IMR-90 (cell line): ENCODE data around the gene WHRN. TPM values are rescaled to one million over a fixed set of nuclear protein-coding genes. Genes with fewer than 3 reads are reported as not detected.

ENCODE experiments used
- ATAC-seq: fragments of 200-7000 bp; cut with Tn5 transposase; 2 replicates; pipeline ENCODE4 v1.9.1; 2020; ENCODE audit warnings: low read depth, mild to moderate bottlenecking, moderate library complexity
- BruUV-seq: library from RNA; stranded (reverse); fragments of 400-500 nt; replicated peaks from 2 replicates; lab custom pipeline; 2021; lab: Mats Ljungman, UMichigan
- CTCF ChIA-PET: fragments of 300-600 bp; formaldehyde crosslinking; extraction: SDS; loops from one replicate; lab custom pipeline; 2021; ENCODE audit warnings: antibody characterized with exemption; lab: Yijun Ruan, JAX
- POLR2A ChIA-PET: fragments of 300-600 bp; sonication (Branson Sonifier 250); formaldehyde crosslinking; loops from one replicate; lab custom pipeline; 2022; ENCODE audit warnings: antibody characterized with exemption; ENCODE audit not compliant: unreplicated experiment; lab: Charles Lee
- DNase-seq: peaks from one replicate; pipeline ENCODE4 v3.0.0; 2013
- H2AFZ ChIP-seq: replicated peaks from 2 replicates; pipeline ENCODE3; 2013; ENCODE audit warnings: low read length, mild to moderate bottlenecking; ENCODE audit not compliant: poor library complexity
- H2AK5ac ChIP-seq: 2 replicates; pipeline ENCODE4 v1.6.1; 2013; ENCODE audit warnings: low read depth, low read length, inconsistent platforms
- H2AK9ac ChIP-seq: replicated peaks from 2 replicates; pipeline ENCODE3; 2013; ENCODE audit warnings: mild to moderate bottlenecking, low read depth, low read length, moderate library complexity; ENCODE audit not compliant: poor library complexity
- H2BK120ac ChIP-seq: 2 replicates; pipeline ENCODE4 v1.6.1; 2013; ENCODE audit warnings: low read depth, low read length, inconsistent platforms
- H2BK15ac ChIP-seq: 3 replicates; pipeline ENCODE4 v1.6.1; 2013; ENCODE audit warnings: low read depth, low read length, inconsistent platforms
- H2BK20ac ChIP-seq: 2 replicates; pipeline ENCODE4 v1.6.1; 2013; ENCODE audit warnings: low read depth, mild to moderate bottlenecking, inconsistent platforms, low read length, moderate library complexity
- H2BK5ac ChIP-seq: 2 replicates; pipeline ENCODE4 v1.6.1; 2013; ENCODE audit warnings: mild to moderate bottlenecking, low read depth, low read length, inconsistent platforms; ENCODE audit not compliant: poor library complexity, severe bottlenecking
- H3K14ac ChIP-seq: replicated peaks from 2 replicates; pipeline ENCODE4 v1.6.1; 2013; ENCODE audit warnings: low read depth, low read length, inconsistent platforms
- H3K18ac ChIP-seq: 2 replicates; pipeline ENCODE4 v1.6.1; 2013; ENCODE audit warnings: low read depth, low read length, control low read depth
- H3K23ac ChIP-seq: 2 replicates; pipeline ENCODE4 v1.6.1; 2013; ENCODE audit warnings: low read depth, low read length, inconsistent platforms
- H3K27ac ChIP-seq: 2 replicates; pipeline ENCODE4 v1.5.1; 2013; ENCODE audit warnings: mild to moderate bottlenecking, control low read depth, low read length; ENCODE audit not compliant: insufficient read depth
- H3K27me3 ChIP-seq: 2 replicates; pipeline ENCODE4 v1.6.1; 2013; ENCODE audit warnings: low read length; ENCODE audit not compliant: control insufficient read depth, insufficient read depth
- H3K36me3 ChIP-seq: 2 replicates; pipeline ENCODE4 v1.6.1; 2013; ENCODE audit warnings: low read length, mixed read lengths; ENCODE audit not compliant: control insufficient read depth, insufficient read depth
- H3K4ac ChIP-seq: 2 replicates; pipeline ENCODE4 v1.6.1; 2013; ENCODE audit warnings: low read depth, low read length, inconsistent platforms
- H3K4me1 ChIP-seq: 2 replicates; pipeline ENCODE4 v1.6.1; 2013; ENCODE audit warnings: low read length, mixed read lengths; ENCODE audit not compliant: control insufficient read depth, insufficient read depth
- H3K4me2 ChIP-seq: 2 replicates; pipeline ENCODE4 v1.6.1; 2013; ENCODE audit warnings: low read depth, mild to moderate bottlenecking, control low read depth, low read length, moderate library complexity
- H3K4me3 ChIP-seq: 2 replicates; pipeline ENCODE4 v1.5.1; 2013; ENCODE audit warnings: low read depth, mild to moderate bottlenecking, control low read depth, low read length, moderate library complexity; ENCODE audit not compliant: insufficient read depth
- H3K56ac ChIP-seq: 2 replicates; pipeline ENCODE4 v1.6.1; 2013; ENCODE audit warnings: low read length, inconsistent platforms; ENCODE audit not compliant: insufficient read depth; ENCODE audit errors: extremely low read depth
- H3K79me1 ChIP-seq, 2 experiments: 2 replicates each; pipeline ENCODE4 v1.6.1; 2013; ENCODE audit warnings: low read length in 2 of 2, inconsistent platforms in 1 of 2, low read depth in 1 of 2
- H3K9ac ChIP-seq: 2 replicates; pipeline ENCODE4 v1.6.1; 2013; ENCODE audit warnings: low read depth, low read length, control low read depth
- H3K9me1 ChIP-seq: 2 replicates; pipeline ENCODE4 v1.6.1; 2013; ENCODE audit warnings: low read length, inconsistent platforms; ENCODE audit not compliant: insufficient read depth
- H3K9me3 ChIP-seq: 2 replicates; pipeline ENCODE4 v1.6.1; 2013; ENCODE audit warnings: low read length; ENCODE audit not compliant: control insufficient read depth, insufficient read depth
- H4K20me1 ChIP-seq: 2 replicates; pipeline ENCODE4 v1.6.1; 2013; ENCODE audit warnings: low read length, inconsistent platforms; ENCODE audit not compliant: insufficient read depth
- H4K5ac ChIP-seq: 2 replicates; pipeline ENCODE4 v1.6.1; 2013; ENCODE audit warnings: mild to moderate bottlenecking, low read depth, low read length, control low read depth
- H4K8ac ChIP-seq, 2 experiments: 2 replicates each; pipeline ENCODE4 v1.6.1; 2013; ENCODE audit warnings: low read depth in 2 of 2, low read length in 2 of 2, control low read depth in 1 of 2, inconsistent platforms in 1 of 2
- H4K91ac ChIP-seq: 2 replicates; pipeline ENCODE4 v1.6.1; 2013; ENCODE audit warnings: low read depth, low read length, inconsistent platforms; ENCODE audit not compliant: insufficient read depth
- MXI1 ChIP-seq: IDR thresholded peaks from 2 replicates; pipeline ENCODE4 v1.6.1; 2012; ENCODE audit warnings: low read depth, mild to moderate bottlenecking, low read length, moderate library complexity, borderline replicate concordance
- RAD21 ChIP-seq: IDR thresholded peaks from 2 replicates; pipeline ENCODE4 v1.6.1; 2012; ENCODE audit warnings: low read length, improper control_type of control experiment
- RFX5 ChIP-seq: IDR thresholded peaks from 2 replicates; pipeline ENCODE4 v1.8.0; 2012; ENCODE audit warnings: low read depth, mild to moderate bottlenecking, low read length, moderate library complexity
- WGBS, 2 experiments: methylation state at CpG; one replicate each; pipeline versions ENCODE4 v1.1.5 to v1.1.7; 2013; ENCODE audit warnings: missing lambda C conversion rate in 2 of 2; ENCODE audit not compliant: insufficient read length in 1 of 2; ENCODE audit errors: extremely low coverage in 2 of 2; 5-methylcytosine and 5-hydroxymethylcytosine counted together
- dilution Hi-C: fragments of 300-500 bp; cut with HindIII; formaldehyde crosslinking; loops from one replicate; pipeline ENCODE4 v1.14.3; 2018; ENCODE audit warnings: low sequenced_read_pairs; ENCODE audit not compliant: unreplicated experiment
- in situ Hi-C: fragments of 300-500 bp; cut with MboI; formaldehyde crosslinking; loops from 3 replicates; pipeline ENCODE4 v1.14.3; 2019; ENCODE audit warnings: low sequenced_read_pairs, inconsistent platforms, mixed read lengths
- intact Hi-C: fragments of 100-400 bp; cut with micrococcal nuclease; formaldehyde crosslinking; loops from 2 replicates; pipeline ENCODE4 v1.10.0; 2022
- polyA plus RNA-seq, 3 experiments: library from polyadenylated mRNA; depleted of rRNA; stranded (reverse); fragments of >200 nt; gene quantifications; 2 replicates each; pipeline ENCODE4 v1.2.3, GENCODE V29; 2012; ENCODE audit warnings: low replicate concordance in 1 of 3
- total RNA-seq: library from RNA; depleted of rRNA; stranded (reverse); fragments of >200 nt; gene quantifications from 2 replicates; pipeline ENCODE4 v1.2.3, GENCODE V29; 2012

Gene WHRN
- total and polyA plus RNA-seq, 2 of the 4 experiments (the other 2 are of a cell fraction), result 0.18 to 2.6 TPM

DNA sequence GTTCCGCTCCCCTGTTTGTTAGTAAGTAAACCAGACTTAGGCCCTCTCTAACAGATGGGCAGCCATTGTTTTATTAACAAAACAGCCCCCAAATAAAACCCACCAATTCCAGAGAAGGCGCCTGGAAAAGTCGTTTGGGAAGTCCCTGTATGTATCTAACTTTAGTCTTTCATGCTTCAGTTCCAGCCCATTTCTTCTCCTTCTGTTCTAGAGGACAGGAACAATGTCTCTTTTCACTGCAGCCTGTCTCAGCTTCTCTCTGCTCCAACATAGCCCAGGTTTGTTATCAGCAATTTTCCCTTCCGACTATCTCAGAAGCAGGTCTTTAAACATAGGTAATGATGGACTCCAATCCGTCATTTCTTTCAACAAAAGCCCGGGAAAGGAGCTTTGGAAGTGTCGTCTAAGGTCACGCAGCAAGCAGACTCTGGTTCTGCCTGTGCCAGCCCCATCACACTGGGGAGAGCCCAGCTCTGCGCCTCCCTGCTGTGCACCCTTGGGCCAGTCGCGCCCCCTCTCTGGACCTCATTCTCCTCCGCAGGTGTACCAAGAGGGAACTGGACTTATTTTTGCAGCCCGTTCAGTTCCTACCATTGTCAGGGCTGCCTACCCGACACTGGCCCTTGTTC lies 107.9 kb downstream of the WHRN start:
- peak overlapping the region; percentile 96 for H2AFZ ChIP-seq
- dilution Hi-C loops, result no loop called here
- BruUV-seq, result no TSS peak

More for the DNA sequence above, 107.9 kb downstream of the WHRN start:
- TF ChIP-seq RFX5, result no peak
- no peak for TF ChIP-seq RAD21
- TF ChIP-seq MXI1, result no peak
- H4K5ac ChIP-seq, result no peak overlapping the region; the same call in 1 of the 2 replicates
- H3K79me1 ChIP-seq, result peaks cover 3 to 9% of the 10 kb centered on the region in 2 experiments; a peak in 1 of 4 replicates
- H3K27ac ChIP-seq, result peak overlapping the region; percentile 8; the same call in 1 of the 2 replicates
- H3K18ac ChIP-seq, result peak overlapping the region; percentile 27; the same call in 1 of the 2 replicates
- peak overlapping the region; percentile 76 for H3K4me2 ChIP-seq
- ChIA-PET CTCF (interaction anchor here (1.1 to 1.6 kb wide), 2 partner anchors 8 to 20 kb away, joined by 3 to 5 read pairs; no protein-coding TSS in a partner anchor), POLR2A (interaction anchor here (0.6 kb wide), 2 partner anchors 11 to 278 kb away, joined by 3 to 4 read pairs; no protein-coding TSS in a partner anchor)
- peak overlapping the region; percentile 81 for H3K4me3 ChIP-seq
- peak overlapping the region; percentile 20; the same call in 1 of the 3 replicates for H2BK15ac ChIP-seq
- ATAC-seq (peak; percentile 1; the same call in 1 of the 2 replicates), DNase-seq (no peak)
- peak overlapping the region; percentile 83 for H2AK9ac ChIP-seq
- peak overlapping the region; percentile 60 for H4K91ac ChIP-seq
- no peaks in the 10 kb centered on the region for H3K9me3 ChIP-seq
- peak overlapping the region; percentile 69; the same call in 1 of the 2 replicates for H2AK5ac ChIP-seq
- H2BK20ac ChIP-seq, result no peak overlapping the region
- H3K23ac ChIP-seq, result peak overlapping the region; percentile 70
- in situ Hi-C loops, result no loop called here
- H3K9ac ChIP-seq, result peak overlapping the region; percentile 48
- WGBS, 2 experiments, result 14% methylated on average over 4 of the region's 14 CpGs; no CpG with 5 or more reads in 1 of the 2 experiments
- H3K4me1 ChIP-seq, result peaks cover 8% of the 10 kb centered on the region; the same call in 1 of the 2 replicates
- peak overlapping the region; percentile 50 to 67; a peak in 2 of 4 replicates for H4K8ac ChIP-seq
- no peak overlapping the region; the same call in 1 of the 2 replicates for H3K56ac ChIP-seq
- no peaks in the 10 kb centered on the region for H4K20me1 ChIP-seq
- no peaks in the 10 kb centered on the region for H3K36me3 ChIP-seq
- intact Hi-C loops, result loop anchor here (2.0 kb wide), 1 partner anchor 59 kb away; no protein-coding TSS in a partner anchor
- peak overlapping the region; percentile 80 for H3K4ac ChIP-seq
- H3K9me1 ChIP-seq, result no peaks in the 10 kb centered on the region
- H2BK5ac ChIP-seq, result no peak overlapping the region
- H3K14ac ChIP-seq, result peak overlapping the region; percentile 20
- H2BK120ac ChIP-seq, result peak overlapping the region; percentile 69
- no peaks in the 10 kb centered on the region for H3K27me3 ChIP-seq
